HG03342 (cell line): Measurements from ENCODE around the gene REM2.
"Not testable (repeated sequence)": the region's sequence is repeated elsewhere in the genome, so short reads cannot be mapped to it uniquely, and the experiment has no call there.

Experiments
- ATAC-seq: cut with Tn5 transposase; IDR thresholded peaks from one replicate; pipeline ENCODE4 v1.9.1; 2021; ENCODE audit warnings: mild to moderate bottlenecking, moderate library complexity; ENCODE audit not compliant: unreplicated experiment

Gene REM2

GRCh38 chr14:22893706-22894105 is 10.7 kb downstream of the REM2 start:
- no peak for ATAC-seq

GRCh38 chr14:22895402-22895801 is 12.4 kb downstream of the REM2 start:
- no peak for ATAC-seq

GRCh38 chr14:22896356-22896755 is 13.3 kb downstream of the REM2 start:
- no peak for ATAC-seq

GRCh38 chr14:22896760-22897159 is 13.7 kb downstream of the REM2 start:
- no peak for ATAC-seq

GRCh38 chr14:22897357-22897756 is 14.3 kb downstream of the REM2 start:
- no peak for ATAC-seq

GRCh38 chr14:22898302-22899090 is 15.5 kb downstream of the REM2 start:
- no peak for ATAC-seq

- peak; percentile 52 for ATAC-seq
These were observed 17.2 kb downstream of the REM2 start for GRCh38 chr14:22900081-22900799.

- ATAC-seq = no peak
These were observed 18.8 kb downstream of the REM2 start for GRCh38 chr14:22901799-22902198.

- ATAC-seq = no peak
These were observed 20.7 kb downstream of the REM2 start for GRCh38 chr14:22903742-22904087.

GRCh38 chr14:22905627-22906026 is 22.6 kb downstream of the REM2 start:
- no peak for ATAC-seq

GRCh38 chr14:22906073-22906472 is 23.1 kb downstream of the REM2 start:
- ATAC-seq = no peak

GRCh38 chr14:22907429-22907828 is 24.4 kb downstream of the REM2 start:
- no peak for ATAC-seq

- ATAC-seq = no peak
These were observed 25.6 kb downstream of the REM2 start for GRCh38 chr14:22908601-22909000.

GRCh38 chr14:22910916-22911315 is 27.9 kb downstream of the REM2 start:
- ATAC-seq = no peak

GRCh38 chr14:22914836-22915235 is 31.8 kb downstream of the REM2 start:
- not testable (repeated sequence) for ATAC-seq

- ATAC-seq = no peak
These were observed 33.0 kb downstream of the REM2 start for GRCh38 chr14:22915886-22916521.

GRCh38 chr14:22918804-22919600 is 36.0 kb downstream of the REM2 start, which contains the start of gene RBM23:
RBM23 (minus strand) TSS chr14:22919149.
- peak; percentile 90 for ATAC-seq

- no peak for ATAC-seq
These were observed 36.5 kb downstream of the REM2 start for GRCh38 chr14:22919601-22919921.

GRCh38 chr14:22920697-22921096 is 37.7 kb downstream of the REM2 start:
- no peak for ATAC-seq

GRCh38 chr14:22922294-22922693 is 39.3 kb downstream of the REM2 start:
- no peak for ATAC-seq

GRCh38 chr14:22923746-22924145 is 40.7 kb downstream of the REM2 start:
- no peak for ATAC-seq
